ENCODE measurements around the gene OST4.
"Not testable (repeated sequence)": the region's sequence is repeated elsewhere in the genome, so short reads cannot be mapped to it uniquely, and the experiment has no call there.

Gene OST4

DNA sequence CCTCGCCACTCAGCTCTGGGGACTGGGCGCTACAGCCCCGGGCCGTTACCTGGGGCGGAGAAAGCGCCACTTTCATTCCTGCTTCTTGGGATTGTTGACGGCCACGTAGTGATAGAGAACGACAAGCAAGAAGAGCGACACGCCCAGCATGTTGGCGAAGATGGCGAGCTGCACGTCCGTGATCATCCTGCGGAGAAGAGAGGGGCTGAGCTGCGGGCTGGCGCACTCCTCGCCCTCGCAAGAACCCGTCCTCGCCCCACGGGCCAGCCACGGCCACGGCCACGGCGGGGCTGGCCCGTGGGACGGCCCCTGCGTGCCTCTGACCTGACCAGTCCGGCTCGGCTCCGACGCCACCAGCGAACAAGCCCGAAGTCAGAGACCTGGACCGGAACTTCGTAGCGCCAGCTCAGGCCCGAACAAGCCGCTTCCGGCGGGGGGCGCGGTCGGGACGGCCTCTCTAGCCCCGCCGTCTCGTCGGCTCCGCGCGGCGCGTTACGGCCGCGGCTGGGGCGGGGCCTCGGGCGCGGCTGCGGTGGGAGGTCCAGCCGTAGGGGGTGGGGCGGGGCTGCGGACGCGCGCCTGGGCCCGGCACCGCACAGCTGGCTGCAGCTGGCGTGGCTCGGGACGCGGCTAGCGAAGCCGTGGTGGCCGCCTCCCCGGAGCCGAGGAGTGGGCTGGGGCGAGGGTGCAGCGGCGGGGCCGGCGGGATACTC lies at the start of gene OST4:
Gene OST4 (minus strand): TSS at position 378 of the 713 bp plus-strand sequence.
- peak; percentile 91 for DNase-seq

DNA sequence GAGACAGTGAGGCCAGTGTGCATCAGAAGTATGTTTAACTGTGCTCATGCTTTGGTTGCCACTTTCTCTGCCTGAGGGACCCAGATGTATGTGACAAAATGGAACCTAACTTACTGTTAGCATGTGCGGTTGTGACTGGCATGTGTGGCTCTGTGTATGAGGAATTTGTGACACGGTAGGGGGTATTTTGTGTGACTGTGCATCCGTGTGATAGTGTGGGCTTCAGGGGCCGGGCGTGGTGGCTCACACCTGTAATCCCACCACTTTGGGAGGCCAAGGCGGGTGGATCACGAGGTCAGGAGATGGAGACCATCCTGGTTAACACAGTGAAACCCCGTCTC lies 47.8 kb upstream of the OST4 start:
- DNase-seq: not testable (repeated sequence)

DNA sequence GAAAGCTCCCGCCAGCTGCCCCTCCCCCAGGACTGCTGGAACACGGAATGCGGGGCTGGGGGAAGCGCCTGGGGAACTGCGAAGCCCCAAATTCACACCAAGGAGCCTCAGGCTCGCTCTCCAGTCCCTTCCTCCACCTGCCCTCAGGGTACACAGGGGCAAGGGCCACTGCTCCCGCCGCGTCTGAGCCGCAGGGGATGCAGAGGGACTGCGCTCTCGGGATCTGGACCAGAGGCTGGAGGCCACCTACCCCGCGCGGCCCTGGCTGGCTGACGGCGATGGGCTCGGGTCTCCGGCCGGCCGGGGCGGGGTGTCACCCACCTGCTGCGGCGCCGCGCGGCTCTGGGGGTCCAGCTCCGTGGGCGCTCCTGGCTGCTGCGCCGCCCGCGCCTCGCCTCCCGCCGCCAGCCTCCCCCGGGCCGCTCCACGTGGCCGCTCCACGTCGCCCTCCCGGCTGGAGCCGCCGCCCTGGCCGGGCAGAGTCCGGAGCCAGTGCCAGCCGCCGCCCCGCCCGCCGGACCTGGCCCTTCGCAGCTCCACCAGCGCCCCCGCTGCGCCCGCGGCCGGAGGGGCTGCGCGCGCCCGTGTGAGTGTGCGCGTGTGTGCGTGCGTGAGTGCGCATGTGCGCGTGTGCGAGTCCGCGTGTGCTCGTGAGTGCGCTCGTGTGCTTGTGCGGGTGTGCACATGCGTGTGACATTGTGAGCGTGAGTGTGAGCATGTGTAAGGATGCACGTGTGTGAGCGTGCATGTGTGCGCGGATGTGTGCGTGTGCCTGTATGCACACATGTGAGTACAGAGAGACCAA lies 47.3 kb upstream of the OST4 start, which contains the start of gene CGREF1:
Gene CGREF1 (minus strand): TSS at position 604 of the 805 bp plus-strand sequence. CDS start 14,762 bp downstream, outside the sequence.
- peak; percentile 9 for DNase-seq

DNA sequence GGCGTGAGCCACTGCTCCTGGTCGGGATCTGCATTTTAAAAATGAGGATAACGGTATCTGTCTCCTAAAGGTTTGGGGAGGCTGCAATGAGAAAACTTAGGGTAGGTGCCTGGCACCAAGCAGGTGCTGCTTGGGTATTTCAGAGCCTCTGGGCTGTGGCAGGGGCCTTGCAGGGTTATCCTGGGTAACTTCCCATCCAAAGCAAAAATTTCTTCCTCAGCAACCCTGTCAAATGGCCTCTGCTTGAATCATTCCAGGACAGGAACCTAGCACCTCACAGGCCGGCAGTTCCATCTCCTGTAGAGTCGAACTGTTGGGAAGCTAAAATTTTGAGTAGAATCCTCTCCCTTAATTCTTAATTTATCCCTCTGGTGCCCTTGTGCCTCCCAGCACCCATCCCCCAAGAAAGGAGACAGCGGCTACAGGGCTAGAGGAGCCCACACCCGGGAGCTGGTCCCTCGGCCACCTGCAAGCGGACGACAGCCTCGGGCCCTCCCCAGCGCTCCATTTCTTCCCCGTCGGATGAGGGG lies 46.6 kb upstream of the OST4 start:
- no peak for DNase-seq

DNA sequence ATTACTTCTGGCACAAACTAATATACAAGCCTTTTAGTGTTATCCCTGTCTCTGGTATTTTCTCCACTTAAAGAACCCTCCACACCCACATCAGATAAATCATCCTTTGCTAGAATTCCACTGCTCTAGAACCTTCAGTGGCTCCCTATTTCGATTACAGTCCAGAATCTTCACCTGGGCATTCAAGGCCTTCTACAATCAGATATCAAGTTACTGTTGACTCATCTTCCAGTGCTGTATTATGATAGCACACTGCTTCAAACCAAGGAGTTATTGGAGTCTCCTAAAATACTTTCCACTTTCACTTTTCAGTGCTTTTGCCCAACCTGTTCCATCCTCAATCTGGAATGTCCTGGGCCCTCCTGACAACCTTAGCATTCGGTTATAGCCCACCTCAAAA lies 44.1 kb upstream of the OST4 start:
- DNase-seq: no peak

DNA sequence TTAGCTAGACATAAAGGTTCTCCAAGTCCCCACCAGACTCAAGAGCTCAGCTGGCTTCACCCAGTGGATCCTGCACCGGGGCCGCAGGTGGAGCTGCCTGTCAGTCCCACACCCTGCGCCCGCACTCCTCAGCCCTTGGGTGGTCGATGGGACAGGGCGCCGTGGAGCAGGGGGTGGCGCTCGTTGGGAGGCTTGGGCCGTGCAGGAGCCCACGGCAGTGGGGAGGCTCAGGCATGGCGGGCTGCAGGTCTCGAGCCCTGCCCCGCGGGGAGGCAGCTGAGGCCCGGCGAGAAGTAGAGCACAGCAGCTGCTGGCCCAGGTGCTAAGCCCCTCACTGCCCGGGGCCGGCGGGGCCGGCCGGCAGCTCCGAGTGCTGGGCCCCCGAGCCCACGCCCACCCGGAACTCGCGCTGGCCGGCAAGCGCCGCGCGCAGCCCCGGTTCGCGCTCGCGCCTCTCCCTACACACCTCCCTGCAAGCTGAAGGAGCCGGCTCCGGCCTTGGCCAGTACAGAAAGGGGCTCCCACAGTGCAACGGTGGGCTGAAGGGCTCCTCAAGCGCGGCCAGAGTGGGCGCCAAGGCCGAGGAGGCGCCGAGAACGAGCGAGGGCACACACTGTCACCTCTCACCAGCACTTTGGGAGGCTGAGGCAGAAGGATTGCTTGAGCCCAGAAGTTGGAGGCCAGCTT lies 40.1 kb upstream of the OST4 start:
- not testable (repeated sequence) for DNase-seq

DNA sequence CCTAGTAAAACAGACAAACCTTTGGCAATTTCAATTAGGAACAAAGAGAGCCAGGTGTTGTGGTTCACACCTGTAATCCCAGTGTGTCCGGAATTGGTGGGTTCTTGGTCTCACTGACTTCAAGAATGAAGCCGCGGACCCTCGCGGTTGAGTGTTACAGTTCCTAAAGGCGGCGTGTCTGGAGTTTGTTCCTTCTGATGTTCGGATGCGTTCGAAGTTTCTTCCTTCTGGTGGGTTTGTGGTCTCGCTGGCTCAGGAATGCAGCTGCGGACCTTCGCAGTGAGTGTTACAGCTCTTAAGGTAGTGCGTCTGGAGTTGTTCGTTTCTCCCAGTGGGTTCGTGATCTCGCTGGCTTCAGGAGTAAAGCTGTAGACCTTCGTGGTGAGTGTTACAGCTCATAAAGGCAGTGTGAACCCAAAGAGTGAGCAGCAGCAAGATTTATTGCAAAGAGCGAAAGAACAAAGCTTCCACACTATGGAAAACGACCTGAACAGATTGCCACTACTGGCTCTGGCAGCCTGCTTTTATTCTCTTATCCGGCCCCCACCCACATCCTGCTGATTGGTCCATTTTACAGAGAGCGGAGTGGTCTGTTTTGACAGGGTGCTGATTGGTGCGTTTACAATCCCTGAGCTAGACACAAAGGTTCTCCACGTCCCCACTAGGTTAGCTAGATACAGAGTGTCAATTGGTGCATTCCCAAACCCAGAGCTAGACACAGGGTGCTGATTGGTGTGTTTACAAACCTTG lies 39.3 kb upstream of the OST4 start:
- DNase-seq: not testable (repeated sequence)

DNA sequence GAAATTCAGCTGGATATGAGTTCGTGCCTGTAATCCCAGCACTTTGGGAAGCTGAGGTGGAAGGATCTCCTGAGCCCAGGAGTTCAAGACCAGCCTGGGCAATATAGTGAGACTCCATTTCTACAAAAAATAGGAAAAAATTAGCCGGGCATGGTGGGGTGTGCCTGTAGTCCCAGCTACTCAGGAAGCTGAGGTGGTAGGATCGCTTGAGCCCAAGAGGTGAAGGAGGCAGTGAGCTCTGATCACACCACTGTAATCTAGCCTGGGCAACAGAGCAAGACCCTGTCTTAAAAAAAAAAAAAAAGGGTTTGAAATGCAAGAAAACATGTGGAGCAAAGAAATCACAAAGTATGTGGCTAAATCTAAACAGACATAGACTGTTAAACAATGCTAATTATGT lies 37.6 kb upstream of the OST4 start:
- no peak for DNase-seq

DNA sequence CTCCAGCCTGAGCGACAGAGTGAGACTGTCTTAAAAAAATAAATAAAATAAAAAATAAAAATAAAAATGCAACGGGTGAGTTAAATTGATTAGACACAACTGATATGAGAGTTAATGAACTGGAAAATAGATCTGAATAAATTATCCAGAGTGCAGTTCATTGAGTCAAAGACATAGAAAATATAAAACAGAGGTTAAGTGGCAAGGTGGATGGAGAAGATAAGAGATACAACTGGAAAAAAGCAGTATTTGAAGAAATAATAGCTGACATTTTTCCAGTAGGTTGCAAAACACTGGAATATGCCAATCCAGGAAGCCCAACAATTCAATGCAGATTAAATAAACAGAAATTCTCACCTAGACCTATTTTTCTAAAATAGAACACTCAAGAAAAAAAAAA lies 36.8 kb upstream of the OST4 start:
- DNase-seq: no peak

DNA sequence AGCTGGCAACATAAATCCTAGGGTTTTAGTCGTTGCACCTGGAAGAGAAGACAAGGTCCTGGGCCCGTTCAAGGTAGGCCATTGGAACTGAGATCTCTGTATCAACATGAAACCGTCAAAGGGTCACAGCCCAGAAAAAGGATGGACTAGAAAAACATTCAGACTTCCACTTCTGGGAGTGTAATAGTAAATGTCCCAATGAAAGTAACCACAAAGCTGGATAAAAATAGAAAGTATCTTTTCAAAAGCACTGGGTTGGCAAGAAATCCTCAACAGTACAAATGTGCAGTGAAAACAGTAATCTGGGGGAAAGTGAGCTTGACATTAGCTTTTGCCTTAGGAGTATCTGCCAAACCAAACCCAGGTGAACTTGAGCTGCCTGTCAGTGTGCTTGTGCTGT lies 34.5 kb upstream of the OST4 start:
- DNase-seq: no peak

DNA sequence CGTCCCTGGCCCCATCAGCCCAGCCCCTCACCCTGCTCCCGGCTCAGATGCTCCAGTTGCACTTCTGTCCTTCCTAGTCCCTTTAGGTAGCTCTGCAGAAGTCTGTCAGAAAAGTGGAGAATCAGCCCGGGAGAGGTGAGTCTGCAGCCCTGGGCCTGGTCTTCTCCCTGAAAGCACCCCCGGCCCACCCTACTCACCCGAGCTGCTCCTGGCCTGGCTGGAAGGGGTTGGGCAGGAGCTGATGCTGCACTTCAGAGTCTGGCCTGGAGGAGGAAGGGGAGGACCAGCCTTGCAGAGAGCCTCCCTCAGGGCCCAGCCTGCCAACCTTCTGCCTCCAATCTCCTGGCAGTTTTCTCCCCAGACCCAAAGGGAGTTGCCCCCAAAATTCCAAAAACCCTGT lies 30.9 kb upstream of the OST4 start:
- no peak for DNase-seq

DNA sequence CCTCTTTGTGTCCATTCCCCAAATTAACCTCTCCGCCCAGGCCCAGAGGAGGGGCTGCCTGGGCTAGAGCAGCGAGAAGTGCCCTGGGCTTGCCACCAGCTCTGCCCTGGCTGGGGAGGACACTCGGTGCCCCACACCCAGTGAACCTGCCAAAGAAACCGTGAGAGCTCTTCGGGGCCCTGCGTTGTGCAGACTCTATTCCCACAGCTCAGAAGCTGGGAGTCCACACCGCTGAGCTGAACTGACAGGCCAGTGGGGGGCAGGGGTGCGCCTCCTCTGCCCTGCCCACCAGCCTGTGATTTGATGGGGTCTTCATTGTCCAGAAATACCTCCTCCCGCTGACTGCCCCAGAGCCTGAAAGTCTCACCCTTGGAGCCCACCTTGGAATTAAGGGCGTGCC lies 28.6 kb upstream of the OST4 start:
- DNase-seq: no peak

DNA sequence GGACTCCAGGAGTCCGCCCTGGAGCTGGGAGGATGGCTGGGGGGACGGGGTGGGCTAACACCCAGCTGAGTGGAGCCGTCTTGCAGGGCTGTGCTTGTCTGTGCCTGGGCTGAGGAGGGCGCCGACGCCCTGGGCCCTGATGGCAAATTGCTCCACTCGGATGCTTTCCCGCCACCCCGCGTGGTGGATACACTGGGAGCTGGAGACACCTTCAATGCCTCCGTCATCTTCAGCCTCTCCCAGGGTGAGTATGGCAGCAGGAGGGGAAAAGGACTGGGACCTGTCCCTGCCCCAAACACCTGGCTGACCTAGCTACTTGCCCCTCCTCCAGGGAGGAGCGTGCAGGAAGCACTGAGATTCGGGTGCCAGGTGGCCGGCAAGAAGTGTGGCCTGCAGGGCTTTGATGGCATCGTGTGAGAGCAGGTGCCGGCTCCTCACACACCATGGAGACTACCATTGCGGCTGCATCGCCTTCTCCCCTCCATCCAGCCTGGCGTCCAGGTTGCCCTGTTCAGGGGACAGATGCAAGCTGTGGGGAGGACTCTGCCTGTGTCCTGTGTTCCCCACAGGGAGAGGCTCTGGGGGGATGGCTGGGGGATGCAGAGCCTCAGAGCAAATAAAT lies 28.0 kb upstream of the OST4 start:
- DNase-seq: no peak

DNA sequence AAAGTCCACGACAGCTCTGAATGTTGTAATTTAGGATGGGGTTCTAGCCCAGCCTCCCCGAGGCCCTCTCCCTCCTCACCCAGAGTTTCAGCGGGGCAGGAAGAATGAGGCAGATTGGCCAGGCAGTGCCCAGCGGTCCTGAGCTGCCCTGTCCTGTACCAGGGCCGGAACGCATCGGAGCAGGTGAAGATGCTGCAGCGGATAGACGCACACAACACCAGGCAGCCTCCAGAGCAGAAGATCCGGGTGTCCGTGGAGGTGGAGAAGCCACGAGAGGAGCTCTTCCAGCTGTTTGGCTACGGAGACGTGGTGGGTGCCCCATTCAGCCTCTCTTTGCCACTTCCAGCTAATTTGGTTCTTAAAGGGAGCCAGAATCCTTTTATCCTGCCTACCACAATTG lies 25.9 kb upstream of the OST4 start:
- no peak for DNase-seq

DNA sequence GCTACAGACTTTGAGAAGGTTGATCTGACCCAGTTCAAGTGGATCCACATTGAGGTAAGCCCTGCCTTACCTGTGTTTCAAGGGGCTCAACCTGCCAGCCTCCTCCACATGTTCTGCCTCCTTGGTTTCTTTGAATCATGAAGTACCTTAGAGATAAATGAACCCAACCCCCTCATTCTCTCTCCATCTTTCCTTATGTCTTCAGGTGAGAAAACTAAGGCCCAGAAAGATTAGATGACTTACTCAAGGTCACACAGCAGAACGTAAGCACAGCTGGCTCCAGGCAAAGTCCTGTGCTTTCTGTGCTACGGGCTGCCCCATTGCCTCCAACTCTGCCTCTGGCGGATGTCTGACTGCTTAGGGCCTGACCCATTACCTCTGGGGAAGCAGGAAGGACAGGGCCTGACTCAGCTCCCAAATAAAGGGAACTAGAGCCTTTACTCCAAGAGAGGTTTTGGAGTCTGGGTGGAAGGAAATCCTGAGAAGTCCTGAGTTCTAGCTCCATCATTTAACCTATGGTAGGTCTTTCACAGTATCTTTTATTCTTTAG lies 25.4 kb upstream of the OST4 start:
- DNase-seq: no peak

DNA sequence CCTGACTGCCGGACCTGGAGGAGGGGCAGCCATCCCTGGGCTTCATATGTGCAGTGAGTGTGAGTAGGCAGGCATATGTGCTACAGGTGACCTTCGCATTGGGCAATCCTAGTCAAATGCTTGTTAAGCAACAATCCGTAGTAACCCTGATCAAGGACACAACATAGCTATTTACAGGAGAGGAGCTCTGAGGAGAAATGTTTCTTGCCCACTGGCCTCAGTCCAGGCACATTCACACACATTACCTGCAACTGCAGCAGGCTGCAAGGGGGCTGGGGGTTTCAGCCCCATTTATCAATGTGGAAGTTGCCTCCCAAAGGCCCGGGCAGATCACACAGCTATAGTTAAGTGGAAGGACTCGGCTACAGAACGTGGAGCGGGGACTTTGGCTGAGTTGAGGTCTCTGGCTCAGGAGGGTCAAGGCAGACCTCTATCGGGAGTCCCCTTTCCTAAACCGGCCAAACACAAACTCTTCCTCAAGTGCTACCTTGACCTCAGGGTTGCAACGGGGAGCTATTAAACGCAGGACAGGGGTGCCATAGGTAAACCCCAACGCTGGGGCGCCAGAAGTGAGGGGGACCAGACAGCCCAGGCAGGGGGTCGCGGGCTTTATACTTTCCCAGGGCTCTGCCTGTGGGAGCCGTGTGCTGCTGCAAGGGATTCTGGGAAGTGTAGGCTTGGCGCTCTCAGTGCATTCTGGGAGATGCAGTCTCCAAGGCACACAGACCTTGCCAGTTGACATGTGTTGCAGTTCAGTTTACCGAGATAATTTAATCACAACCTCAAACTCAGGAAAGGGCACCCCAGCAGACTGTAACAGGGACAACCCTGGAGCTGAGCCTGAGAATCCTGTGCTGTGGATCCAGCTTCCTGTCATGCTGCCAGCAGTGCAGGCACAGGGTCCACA lies 24.5 kb upstream of the OST4 start:
- peak; percentile 55 for DNase-seq

DNA sequence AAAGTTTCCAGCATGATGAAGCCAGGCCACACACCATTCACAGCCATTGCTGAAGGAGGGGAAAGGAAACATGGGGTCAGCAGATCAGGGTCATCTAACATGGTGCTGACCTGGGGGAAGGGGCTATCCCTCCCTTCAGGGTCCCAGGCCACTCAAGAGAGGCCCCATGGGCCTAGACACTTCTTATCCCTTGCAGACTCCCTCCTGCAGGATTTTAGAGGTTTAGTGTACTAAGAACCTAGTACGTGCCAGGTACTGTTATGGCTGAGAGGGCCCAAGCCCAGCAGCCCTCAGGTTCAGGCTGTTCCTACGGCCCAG lies 23.9 kb upstream of the OST4 start:
- DNase-seq: no peak

DNA sequence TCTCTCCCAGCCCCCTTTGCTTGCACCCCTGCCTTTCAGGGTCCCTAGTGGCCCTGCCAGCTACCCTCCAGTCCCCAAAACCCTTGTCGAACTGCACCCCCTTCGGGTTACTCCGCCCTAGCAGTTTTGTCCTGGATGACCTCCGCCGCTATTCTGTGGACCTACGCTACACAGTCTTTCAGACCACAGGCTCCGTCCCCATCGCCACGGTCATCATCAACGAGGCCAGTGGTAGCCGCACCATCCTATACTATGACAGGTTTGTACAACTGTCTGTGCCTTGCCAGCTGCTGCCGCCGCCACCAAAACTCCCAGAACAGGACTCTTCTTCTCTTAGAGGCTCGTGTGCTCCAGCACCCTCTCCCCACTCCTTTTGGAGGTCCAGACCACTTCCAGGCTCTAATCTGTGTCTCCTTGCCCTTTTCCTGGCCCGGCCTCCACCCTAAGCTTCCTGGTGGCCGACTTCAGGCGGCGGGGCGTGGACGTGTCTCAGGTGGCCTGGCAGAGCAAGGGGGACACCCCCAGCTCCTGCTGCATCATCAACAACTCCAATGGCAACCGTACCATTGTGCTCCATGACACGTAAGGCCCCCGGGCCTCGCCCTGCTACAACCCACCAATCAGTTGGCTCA lies 23.0 kb upstream of the OST4 start:
- no peak for DNase-seq

DNA sequence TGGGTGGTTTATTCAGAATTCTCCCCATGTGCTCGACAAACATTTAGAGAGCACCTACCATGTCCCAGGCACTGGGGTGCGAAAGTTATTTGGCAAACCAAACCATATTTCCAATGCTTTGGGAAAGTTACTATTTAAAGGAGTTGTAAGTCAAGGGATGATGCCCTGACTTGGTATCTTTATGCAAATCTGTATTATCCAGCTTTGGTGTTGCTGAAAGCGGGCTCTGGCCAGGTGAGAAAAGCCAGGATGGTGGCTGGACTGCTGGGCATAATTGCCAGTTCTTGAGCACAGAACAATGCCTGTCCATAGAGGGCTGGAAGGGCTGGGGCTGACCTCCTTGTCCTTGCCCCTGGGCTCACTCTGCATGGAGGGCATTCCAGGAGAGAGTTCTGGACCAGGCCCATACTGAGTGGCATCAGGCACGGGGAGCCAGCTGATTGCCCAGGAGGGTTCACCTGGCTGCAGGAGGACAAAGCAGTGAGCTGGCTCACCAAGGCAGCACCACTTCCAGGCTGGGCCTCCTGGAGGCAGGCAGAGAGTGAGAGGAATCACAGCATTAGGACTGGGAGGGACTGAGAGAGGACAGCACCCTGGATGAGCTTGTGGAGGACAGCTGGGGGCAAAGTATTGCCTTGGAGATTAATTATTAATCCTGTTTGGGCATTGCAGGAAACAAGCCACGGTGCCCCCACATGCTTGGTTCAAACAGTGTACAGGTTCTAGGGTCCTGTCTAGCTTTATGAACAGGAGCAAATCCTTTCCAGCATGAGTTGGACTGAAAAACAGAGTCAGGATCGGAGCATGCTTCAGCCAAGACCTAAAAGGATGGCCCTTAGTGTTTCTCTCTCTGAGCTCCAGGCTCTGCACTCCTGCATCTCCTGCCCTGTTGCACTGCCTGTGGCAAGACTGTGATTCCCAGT lies 22.2 kb upstream of the OST4 start:
- no peak for DNase-seq
